IPS DF 4.7 (cell line): ENCODE results near the gene INPP5K.

Experiments used
- DNase-seq: peaks from one replicate; pipeline ENCODE4 v3.0.0-alpha.2; 2013; ENCODE audit warnings: low spot score; ENCODE audit errors: extremely low read depth

Gene INPP5K

DNA sequence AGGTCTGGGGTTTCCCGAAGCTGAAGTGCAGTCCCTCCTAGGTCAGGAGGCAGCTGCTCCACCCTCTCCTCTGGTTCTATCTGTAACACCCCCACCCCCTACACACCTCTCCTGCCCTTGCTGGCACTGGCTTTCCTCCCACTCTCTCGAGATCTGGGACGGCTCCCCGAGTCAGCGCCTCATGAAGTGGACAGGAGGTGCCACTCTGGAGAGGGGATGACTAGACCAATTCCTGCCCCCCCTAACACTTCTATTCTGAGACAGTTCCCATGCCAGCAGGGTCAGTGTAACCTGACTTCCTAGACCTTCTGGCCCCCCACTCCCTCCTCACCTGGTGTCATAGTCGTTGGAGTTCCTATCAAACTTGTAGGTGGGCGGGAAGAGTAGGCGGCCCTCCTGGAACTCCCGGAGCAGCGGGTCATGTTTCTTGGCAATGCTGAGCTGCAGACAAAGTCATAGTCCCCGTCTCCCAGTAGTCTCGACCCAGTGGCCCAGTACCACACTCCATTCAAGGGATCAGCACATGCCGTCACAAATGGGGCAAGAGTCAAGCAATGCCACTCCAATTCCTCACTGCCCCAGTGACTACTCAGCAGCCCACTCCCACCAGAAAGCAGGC, 9.7 kb downstream of the INPP5K start:
- DNase-seq: no peak

DNA sequence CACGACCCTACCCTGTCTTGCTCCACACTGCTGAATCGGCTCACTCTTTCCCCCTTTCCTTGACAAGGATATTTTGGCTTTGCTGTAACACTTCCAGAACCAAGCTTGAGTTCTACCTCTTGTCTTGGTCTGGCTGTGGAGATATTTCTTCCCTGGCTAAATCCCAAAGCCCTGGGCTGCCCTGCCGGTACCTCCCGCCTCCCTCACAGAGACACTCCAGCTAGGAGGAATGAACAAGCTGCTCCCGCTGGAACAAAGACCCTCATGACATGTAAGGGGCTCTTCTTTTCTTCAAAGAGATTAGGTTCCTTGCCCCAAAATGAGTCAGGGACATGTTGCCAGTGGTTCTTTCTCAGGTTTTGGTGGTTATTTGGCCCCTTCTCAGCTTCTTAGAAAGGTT, 10.8 kb downstream of the INPP5K start:
- no peak for DNase-seq

GRCh38 chr17:1504866-1505265, 11.5 kb downstream of the INPP5K start:
- DNase-seq: no peak

DNA sequence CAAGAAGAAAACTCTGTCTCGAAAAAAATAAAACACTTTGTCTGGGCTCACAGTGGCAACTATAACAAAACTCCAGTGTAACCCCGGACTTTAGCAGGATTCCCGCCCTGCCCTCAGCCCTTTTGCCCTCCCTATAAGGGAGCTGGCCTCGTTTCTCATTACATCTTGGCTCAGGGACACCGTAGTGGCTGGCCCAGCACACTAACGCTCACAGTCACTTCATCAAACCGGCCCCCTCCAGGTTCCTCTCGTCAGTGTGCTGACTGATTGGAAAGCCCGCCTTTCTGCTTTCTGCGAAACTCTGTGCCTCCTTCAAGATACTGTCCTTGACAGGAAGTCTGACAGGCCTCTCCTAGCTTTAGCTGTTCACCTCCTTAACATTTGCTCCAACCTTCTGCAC, 12.7 kb downstream of the INPP5K start:
- no peak for DNase-seq

GRCh38 chr17:1498869-1499268, 17.5 kb downstream of the INPP5K start:
- DNase-seq: no peak

DNA sequence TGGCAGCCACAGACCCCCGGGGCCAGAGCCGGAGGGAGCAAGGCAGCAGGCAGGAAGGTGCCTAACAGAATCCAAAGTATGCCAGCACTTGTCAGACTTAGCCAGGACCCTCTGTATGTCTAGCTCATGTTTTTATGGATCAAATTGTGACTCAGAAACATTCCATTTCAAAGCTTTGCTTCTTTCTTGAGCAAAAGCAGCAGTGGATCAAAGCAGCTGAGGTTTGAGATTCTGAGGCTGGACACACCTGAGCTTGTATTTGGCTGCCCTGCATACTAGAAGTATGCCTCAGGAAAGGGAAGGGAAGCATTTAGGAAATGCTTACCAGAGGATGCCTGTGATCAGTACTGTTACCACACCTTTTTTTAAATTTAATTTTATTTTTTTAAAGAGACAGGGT, 18.2 kb downstream of the INPP5K start:
- no peak for DNase-seq

GRCh38 chr17:1497831-1498230, 18.6 kb downstream of the INPP5K start:
- DNase-seq: no peak

GRCh38 chr17:1496869-1497268, 19.5 kb downstream of the INPP5K start:
- no peak for DNase-seq

GRCh38 chr17:1495265-1495989, 21.0 kb downstream of the INPP5K start:
- no peak for DNase-seq

GRCh38 chr17:1494736-1495253, 21.6 kb downstream of the INPP5K start:
- no peak for DNase-seq

DNA sequence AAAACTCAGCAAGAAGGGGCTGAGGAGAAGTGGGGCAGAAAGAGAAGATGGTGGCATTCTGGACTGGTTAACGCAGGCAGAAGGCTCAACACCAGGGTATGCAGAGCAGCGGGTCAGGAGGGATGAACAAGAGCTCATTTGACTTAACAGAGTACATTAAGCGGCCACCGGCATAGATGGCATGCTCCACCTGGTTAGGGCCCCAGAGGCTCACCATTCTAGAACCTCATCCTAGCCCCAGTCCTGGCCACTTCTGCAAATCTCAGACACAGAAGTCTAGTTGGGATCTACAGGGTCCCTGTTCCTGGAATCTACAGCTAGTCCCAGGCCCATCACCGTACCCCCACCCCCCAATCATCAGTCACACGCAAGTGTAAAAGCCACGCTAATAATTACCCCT, 22.2 kb downstream of the INPP5K start:
- DNase-seq: no peak

DNA sequence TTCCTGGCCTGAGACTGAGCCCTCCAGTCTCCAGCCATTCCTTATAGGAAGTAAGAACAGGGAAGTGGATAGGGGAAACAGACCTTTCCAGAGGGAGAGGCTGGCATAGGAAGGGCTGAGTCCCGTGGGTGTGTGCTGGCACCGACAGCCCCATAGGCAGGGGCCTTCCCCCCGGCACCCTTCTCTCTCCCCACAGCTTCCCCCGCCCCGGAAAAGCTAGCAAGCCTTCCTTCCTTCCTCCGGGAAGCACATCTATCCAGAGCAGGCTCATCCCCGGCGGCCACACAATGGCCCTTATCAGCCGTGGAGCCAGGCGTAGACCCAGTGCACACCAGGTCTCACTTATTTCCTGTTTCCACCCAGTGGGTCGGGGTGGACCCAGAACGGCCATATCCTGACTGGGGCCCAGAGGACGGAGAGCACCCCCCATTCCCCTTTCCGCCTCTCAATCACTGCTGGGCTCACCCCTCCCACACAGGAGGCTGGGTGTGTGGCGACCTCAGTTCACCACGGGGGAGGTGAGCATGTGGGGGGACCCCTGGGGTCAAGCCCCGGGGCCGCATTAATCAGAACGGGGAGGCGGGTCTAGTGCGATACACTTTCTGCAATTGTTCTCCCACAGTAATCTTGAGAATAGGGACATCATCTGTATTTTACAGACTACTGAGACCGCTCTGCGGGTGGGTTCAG, 23.0 kb downstream of the INPP5K start:
- DNase-seq: no peak

GRCh38 chr17:1492249-1493206, 23.9 kb downstream of the INPP5K start, which contains the start of gene MYO1C:
TSS of gene MYO1C (minus strand) at chr17:1492686. CDS start at chr17:1492487, 199 bp downstream.
- no peak for DNase-seq

GRCh38 chr17:1491443-1492248, 24.8 kb downstream of the INPP5K start:
- no peak for DNase-seq

DNA sequence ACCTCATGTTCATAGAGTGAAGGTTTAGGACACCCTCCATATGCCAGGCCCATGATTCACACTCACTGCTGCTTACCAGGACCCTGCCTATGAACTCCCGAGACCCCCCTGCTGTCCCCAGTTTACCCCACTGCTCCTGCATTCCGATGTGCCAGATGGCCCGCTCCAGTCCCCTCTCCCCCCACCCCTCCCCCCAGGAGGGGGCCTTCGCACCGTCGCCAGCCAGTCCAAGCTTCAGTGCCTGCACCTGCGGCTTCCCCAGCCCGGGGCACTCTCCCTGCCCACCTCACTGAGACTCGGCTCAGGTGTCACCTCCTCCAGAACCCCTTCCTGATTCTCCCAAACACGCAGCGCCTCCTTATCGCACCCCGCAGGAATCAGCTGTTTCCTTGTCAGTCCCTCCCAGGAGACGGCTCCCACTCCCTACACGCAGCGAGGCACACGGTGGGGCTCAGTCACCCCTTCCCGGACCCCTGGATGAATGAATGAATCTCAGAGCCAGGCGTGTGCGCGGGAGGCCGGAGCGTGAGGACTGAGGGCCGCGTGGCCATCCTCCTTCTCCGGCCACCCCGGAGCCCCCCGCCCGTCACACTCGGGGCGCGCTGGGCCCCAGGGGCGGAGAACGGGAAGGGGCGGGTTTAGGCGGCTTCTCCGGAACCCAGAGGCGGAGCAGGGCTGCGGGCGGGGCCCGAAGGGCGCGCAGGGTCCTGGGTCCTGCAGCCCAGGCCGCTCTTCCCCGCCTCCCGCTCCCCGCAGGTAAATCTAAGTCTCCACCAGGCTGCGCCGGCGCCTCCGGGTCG, 25.6 kb downstream of the INPP5K start:
- no peak for DNase-seq

- no peak for DNase-seq
Observed at GRCh38 chr17:1488826-1489270, 27.6 kb downstream of the INPP5K start.

- no peak for DNase-seq
Observed at GRCh38 chr17:1487939-1488825, 28.2 kb downstream of the INPP5K start.
